ENCODE results near the gene ERC2.

ERC2 gene

DNA sequence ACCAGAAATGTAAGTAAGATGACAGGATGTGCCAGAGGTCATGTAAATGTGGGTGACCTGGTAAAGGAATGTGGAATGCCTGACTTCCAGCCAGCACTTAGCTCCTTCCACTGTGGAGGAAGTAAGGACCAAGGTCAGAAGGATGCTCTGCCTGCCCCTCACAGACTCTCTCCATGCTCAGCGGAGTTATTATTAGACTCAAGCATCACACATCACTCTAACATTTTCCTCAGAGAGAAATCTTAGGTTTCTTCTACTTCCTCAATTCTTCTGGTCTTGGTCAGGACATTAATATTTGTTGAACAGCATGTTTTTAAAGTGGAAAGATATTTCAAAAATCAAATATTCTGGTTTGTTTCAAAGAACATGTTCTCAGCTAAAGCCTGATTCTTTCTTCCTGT, 749.7 kb downstream of the ERC2 start:
- Histone ChIP-seq H3K27me3 (ENCODE audit: insufficient read depth, low read length) (no peaks in the 10 kb centered on the region), H3K4me1 (ENCODE audit: insufficient read depth, low read length) (peaks cover 7% of the 10 kb centered on the region), H3K9me3 (ENCODE audit: low read length) (no peaks in the 10 kb centered on the region), H2AFZ (ENCODE audit: low read depth, low read length) (no peak overlapping the region), H3K4me3 (ENCODE audit: low read length) (no peak overlapping the region), H3K36me3 (ENCODE audit: insufficient read depth, low read length) (no peaks in the 10 kb centered on the region)

DNA sequence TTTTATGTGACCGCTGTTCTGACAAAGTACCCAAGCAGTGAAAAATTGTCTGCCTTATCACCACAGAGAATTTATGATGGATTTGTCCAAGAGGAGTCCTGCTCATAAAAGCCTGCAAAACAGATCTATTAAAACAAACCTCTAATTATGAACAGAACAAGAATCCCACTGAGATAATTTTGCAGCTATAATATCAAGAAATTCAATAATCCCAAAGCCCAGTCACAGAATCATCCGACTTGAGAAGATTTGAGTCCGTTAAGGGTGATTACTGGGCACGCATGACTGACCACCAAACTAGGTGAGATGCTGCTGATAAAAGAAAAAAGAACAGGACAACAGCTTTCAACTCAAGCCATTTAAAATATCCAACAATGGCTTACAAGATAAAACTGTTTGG, 750.2 kb downstream of the ERC2 start:
- Histone ChIP-seq H3K4me3 (ENCODE audit: low read length) (no peak overlapping the region), H3K9me3 (ENCODE audit: low read length) (no peaks in the 10 kb centered on the region), H3K27me3 (ENCODE audit: insufficient read depth, low read length) (no peaks in the 10 kb centered on the region), H3K4me1 (ENCODE audit: insufficient read depth, low read length) (peaks cover 7% of the 10 kb centered on the region), H2AFZ (ENCODE audit: low read depth, low read length) (no peak overlapping the region), H3K36me3 (ENCODE audit: insufficient read depth, low read length) (no peaks in the 10 kb centered on the region)

DNA sequence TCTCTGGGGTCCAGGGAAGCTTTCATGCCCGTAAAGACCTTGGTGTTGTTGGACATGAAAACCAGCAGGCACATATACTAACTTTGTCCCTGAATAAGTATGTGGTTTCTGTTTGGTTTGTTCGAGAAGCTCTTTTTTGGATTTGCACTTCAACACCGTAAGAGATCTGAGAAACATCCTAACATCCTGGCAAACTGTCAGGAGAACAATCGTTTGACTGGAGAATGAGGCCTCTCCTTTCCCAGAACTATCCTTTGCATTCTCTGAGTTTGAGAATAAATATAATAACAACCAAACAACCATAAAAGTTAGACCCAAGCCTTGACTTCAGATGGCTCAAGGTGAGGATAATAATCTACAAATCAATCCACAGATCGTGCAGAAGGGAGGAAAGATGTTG, 750.8 kb downstream of the ERC2 start:
- peaks cover 7% of the 10 kb centered on the region for H3K4me1 ChIP-seq (ENCODE audit: insufficient read depth, low read length)
- H3K9me3 ChIP-seq (ENCODE audit: low read length) = no peaks in the 10 kb centered on the region
- H3K36me3 ChIP-seq (ENCODE audit: insufficient read depth, low read length) = no peaks in the 10 kb centered on the region
- H3K4me3 ChIP-seq (ENCODE audit: low read length) = no peak overlapping the region
- H3K27me3 ChIP-seq (ENCODE audit: insufficient read depth, low read length) = no peaks in the 10 kb centered on the region
- no peak overlapping the region for H2AFZ ChIP-seq (ENCODE audit: low read depth, low read length)

DNA sequence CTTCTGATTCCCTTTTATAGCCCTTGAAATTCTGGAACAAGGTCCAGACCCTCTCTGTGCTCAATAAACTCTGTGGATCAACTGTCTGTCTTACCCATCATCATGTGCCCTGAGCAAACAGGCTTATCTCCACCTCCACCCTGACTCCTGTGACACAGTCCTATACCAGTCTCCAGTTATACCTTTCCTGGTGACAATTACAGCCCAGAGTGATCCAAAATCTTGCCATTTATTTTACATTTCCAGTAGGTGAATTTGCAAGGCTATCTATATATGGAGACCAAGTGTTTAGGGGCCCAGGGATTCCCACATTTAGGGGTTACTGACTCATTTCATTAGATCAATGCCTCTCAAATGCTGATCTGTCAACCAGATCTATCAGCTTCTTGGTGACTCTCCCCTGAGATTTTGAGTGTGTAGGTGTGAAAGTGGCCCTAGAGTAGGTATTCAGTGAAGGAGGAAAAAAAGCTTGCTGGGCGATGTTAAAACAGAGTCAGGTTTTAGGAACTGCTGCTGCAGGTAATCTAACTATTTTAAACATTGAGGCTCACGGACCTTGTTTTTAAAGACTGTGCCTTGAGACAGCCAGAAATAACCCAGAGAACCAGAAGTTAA, 751.5 kb downstream of the ERC2 start:
- no peaks in the 10 kb centered on the region for H3K9me3 ChIP-seq (ENCODE audit: low read length)
- H2AFZ ChIP-seq (ENCODE audit: low read depth, low read length) = no peak overlapping the region
- H3K27me3 ChIP-seq (ENCODE audit: insufficient read depth, low read length) = no peaks in the 10 kb centered on the region
- H3K36me3 ChIP-seq (ENCODE audit: insufficient read depth, low read length) = no peaks in the 10 kb centered on the region
- H3K4me3 ChIP-seq (ENCODE audit: low read length) = no peak overlapping the region
- peaks cover 7% of the 10 kb centered on the region for H3K4me1 ChIP-seq (ENCODE audit: insufficient read depth, low read length)

DNA sequence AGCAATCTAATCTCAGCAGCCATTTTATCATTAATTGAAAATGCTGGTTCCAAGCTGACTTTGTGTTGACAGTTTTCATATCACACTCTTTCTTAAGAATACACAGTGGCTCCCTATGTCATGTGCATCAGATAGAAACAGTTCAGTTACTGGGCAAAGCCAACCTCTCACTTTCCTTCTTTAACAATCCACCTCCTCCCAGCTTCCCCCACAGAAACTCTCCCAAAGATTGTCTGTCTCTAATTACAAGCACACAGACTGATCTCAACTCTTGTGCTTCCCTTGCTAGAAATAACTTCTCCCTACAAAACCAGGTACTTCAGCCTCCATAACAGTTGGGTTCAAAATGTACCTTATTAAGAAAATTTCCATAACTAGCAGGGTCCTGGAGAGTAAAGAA, 752.2 kb downstream of the ERC2 start:
- Histone ChIP-seq H2AFZ (ENCODE audit: low read depth, low read length) (no peak overlapping the region), H3K9me3 (ENCODE audit: low read length) (no peaks in the 10 kb centered on the region), H3K4me3 (ENCODE audit: low read length) (no peak overlapping the region), H3K27me3 (ENCODE audit: insufficient read depth, low read length) (no peaks in the 10 kb centered on the region), H3K36me3 (ENCODE audit: insufficient read depth, low read length) (no peaks in the 10 kb centered on the region), H3K4me1 (ENCODE audit: insufficient read depth, low read length) (peaks cover 7% of the 10 kb centered on the region)

DNA sequence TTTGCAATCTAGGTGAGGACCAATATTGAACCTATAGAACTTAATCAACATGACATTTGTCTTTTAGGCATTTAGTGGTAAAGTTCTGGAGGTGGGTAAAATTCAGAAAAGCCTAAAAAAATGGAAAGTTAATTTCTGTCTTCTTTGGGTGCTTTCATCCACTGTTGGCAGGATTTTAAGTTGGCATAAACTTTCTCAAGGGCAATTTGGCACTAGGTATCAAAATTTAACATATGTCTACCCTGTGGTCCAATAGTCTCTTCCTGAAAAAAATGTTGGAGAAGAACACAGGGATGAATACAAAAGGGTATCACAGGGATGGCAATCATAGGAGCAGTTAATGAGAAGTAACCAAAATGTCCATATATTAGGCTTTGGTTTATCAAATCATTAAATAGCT, 754.2 kb downstream of the ERC2 start:
- Histone ChIP-seq H3K4me3 (ENCODE audit: low read length) (no peak overlapping the region), H3K36me3 (ENCODE audit: insufficient read depth, low read length) (no peaks in the 10 kb centered on the region), H3K4me1 (ENCODE audit: insufficient read depth, low read length) (peaks cover 7% of the 10 kb centered on the region), H3K9me3 (ENCODE audit: low read length) (no peaks in the 10 kb centered on the region), H3K27me3 (ENCODE audit: insufficient read depth, low read length) (no peaks in the 10 kb centered on the region), H2AFZ (ENCODE audit: low read depth, low read length) (no peak overlapping the region)

GRCh38 chr3:55711646-55712045, 756.6 kb downstream of the ERC2 start:
- Histone ChIP-seq H3K27me3 (ENCODE audit: insufficient read depth, low read length) (no peaks in the 10 kb centered on the region), H3K36me3 (ENCODE audit: insufficient read depth, low read length) (no peaks in the 10 kb centered on the region), H2AFZ (ENCODE audit: low read depth, low read length) (no peak overlapping the region), H3K9me3 (ENCODE audit: low read length) (no peaks in the 10 kb centered on the region), H3K4me3 (ENCODE audit: low read length) (no peak overlapping the region), H3K4me1 (ENCODE audit: insufficient read depth, low read length) (peaks cover 3% of the 10 kb centered on the region)

GRCh38 chr3:55709411-55710012, 758.8 kb downstream of the ERC2 start:
- no peak overlapping the region for H3K4me3 ChIP-seq (ENCODE audit: low read length)
- H3K4me1 ChIP-seq (ENCODE audit: insufficient read depth, low read length) = peaks cover 3% of the 10 kb centered on the region
- no peaks in the 10 kb centered on the region for H3K9me3 ChIP-seq (ENCODE audit: low read length)
- no peaks in the 10 kb centered on the region for H3K36me3 ChIP-seq (ENCODE audit: insufficient read depth, low read length)
- H2AFZ ChIP-seq (ENCODE audit: low read depth, low read length) = no peak overlapping the region
- no peaks in the 10 kb centered on the region for H3K27me3 ChIP-seq (ENCODE audit: insufficient read depth, low read length)

- no peak overlapping the region for H2AFZ ChIP-seq (ENCODE audit: low read depth, low read length)
- no peaks in the 10 kb centered on the region for H3K27me3 ChIP-seq (ENCODE audit: insufficient read depth, low read length)
- no peaks in the 10 kb centered on the region for H3K36me3 ChIP-seq (ENCODE audit: insufficient read depth, low read length)
- no peak overlapping the region for H3K4me3 ChIP-seq (ENCODE audit: low read length)
- H3K9me3 ChIP-seq (ENCODE audit: low read length) = no peaks in the 10 kb centered on the region
- peaks cover 3% of the 10 kb centered on the region for H3K4me1 ChIP-seq (ENCODE audit: insufficient read depth, low read length)
These were observed 759.3 kb downstream of the ERC2 start for GRCh38 chr3:55708921-55709320.

GRCh38 chr3:55708242-55708641, 760.0 kb downstream of the ERC2 start:
- no peak overlapping the region for H3K4me3 ChIP-seq (ENCODE audit: low read length)
- peaks cover 3% of the 10 kb centered on the region for H3K4me1 ChIP-seq (ENCODE audit: insufficient read depth, low read length)
- no peaks in the 10 kb centered on the region for H3K9me3 ChIP-seq (ENCODE audit: low read length)

GRCh38 chr3:55704521-55704920, 763.7 kb downstream of the ERC2 start:
- Histone ChIP-seq H3K4me1 (ENCODE audit: insufficient read depth, low read length) (peaks cover 18% of the 10 kb centered on the region), H3K4me3 (ENCODE audit: low read length) (no peak overlapping the region)

More at GRCh38 chr3:55708242-55708641, 760.0 kb downstream of the ERC2 start:
- no peaks in the 10 kb centered on the region for H3K27me3 ChIP-seq (ENCODE audit: insufficient read depth, low read length)
- no peak overlapping the region for H2AFZ ChIP-seq (ENCODE audit: low read depth, low read length)
- H3K36me3 ChIP-seq (ENCODE audit: insufficient read depth, low read length) = no peaks in the 10 kb centered on the region

DNA sequence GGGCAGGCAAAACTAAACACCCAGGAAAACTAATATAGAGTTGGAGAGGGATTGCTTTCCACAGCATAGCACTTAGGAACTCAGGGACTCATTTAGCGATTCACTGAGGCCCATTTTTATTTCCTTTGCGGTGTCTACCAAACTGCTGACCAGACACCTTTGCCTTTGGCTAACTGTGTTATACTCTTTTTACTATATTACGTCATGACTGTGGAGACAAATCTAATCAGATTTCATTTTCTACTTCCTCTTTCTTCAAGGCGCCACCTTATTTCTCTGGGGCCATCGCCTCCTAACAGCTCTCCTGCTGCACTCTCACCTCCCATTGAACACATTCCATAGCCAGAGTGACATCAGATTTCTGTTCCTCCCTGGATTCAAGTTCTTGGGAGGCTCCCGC, 765.4 kb downstream of the ERC2 start:
- H3K9me3 ChIP-seq (ENCODE audit: low read length) = no peaks in the 10 kb centered on the region
- no peak overlapping the region for H3K4me3 ChIP-seq (ENCODE audit: low read length)
- H3K27me3 ChIP-seq (ENCODE audit: insufficient read depth, low read length) = no peaks in the 10 kb centered on the region
- peaks cover 30% of the 10 kb centered on the region for H3K4me1 ChIP-seq (ENCODE audit: insufficient read depth, low read length)
- no peaks in the 10 kb centered on the region for H3K36me3 ChIP-seq (ENCODE audit: insufficient read depth, low read length)
- no peak overlapping the region for H2AFZ ChIP-seq (ENCODE audit: low read depth, low read length)

More at GRCh38 chr3:55704521-55704920, 763.7 kb downstream of the ERC2 start:
- Histone ChIP-seq H3K9me3 (ENCODE audit: low read length) (no peaks in the 10 kb centered on the region), H3K36me3 (ENCODE audit: insufficient read depth, low read length) (no peaks in the 10 kb centered on the region), H2AFZ (ENCODE audit: low read depth, low read length) (no peak overlapping the region), H3K27me3 (ENCODE audit: insufficient read depth, low read length) (no peaks in the 10 kb centered on the region)

GRCh38 chr3:55701997-55702396, 766.3 kb downstream of the ERC2 start:
- no peak overlapping the region for H3K4me3 ChIP-seq (ENCODE audit: low read length)
- no peak overlapping the region for H2AFZ ChIP-seq (ENCODE audit: low read depth, low read length)
- no peaks in the 10 kb centered on the region for H3K36me3 ChIP-seq (ENCODE audit: insufficient read depth, low read length)
- H3K27me3 ChIP-seq (ENCODE audit: insufficient read depth, low read length) = no peaks in the 10 kb centered on the region
- no peaks in the 10 kb centered on the region for H3K9me3 ChIP-seq (ENCODE audit: low read length)
- H3K4me1 ChIP-seq (ENCODE audit: insufficient read depth, low read length) = peaks cover 30% of the 10 kb centered on the region

- Histone ChIP-seq H3K27me3 (ENCODE audit: insufficient read depth, low read length) (no peaks in the 10 kb centered on the region), H3K4me3 (ENCODE audit: low read length) (no peak overlapping the region), H2AFZ (ENCODE audit: low read depth, low read length) (no peak overlapping the region), H3K36me3 (ENCODE audit: insufficient read depth, low read length) (no peaks in the 10 kb centered on the region), H3K9me3 (ENCODE audit: low read length) (no peaks in the 10 kb centered on the region), H3K4me1 (ENCODE audit: insufficient read depth, low read length) (peaks cover 30% of the 10 kb centered on the region)
These were observed 769.4 kb downstream of the ERC2 start for GRCh38 chr3:55698831-55699230.
